Mucosa of rectum (tissue), 2 donors: Measurements from ENCODE around the gene RPRD1A.

Source experiments
- H3K27ac ChIP-seq, 2 donors: one replicate each; pipeline ENCODE4 v1.7.0; 2013; ENCODE audit warnings: inconsistent platforms in 2 of 2, low read depth in 2 of 2, low read length in 2 of 2
- H3K27me3 ChIP-seq, 2 donors: one replicate each; pipeline ENCODE4 v1.7.0; 2013; ENCODE audit warnings: low read length in 2 of 2; ENCODE audit not compliant: control insufficient read depth in 2 of 2, insufficient read depth in 2 of 2
- H3K36me3 ChIP-seq, 2 donors: one replicate each; pipeline ENCODE4 v1.7.0; 2013; ENCODE audit warnings: low read length in 2 of 2; ENCODE audit not compliant: control insufficient read depth in 2 of 2, insufficient read depth in 2 of 2
- H3K4me1 ChIP-seq, 2 donors: one replicate each; pipeline ENCODE4 v1.7.0; 2013; ENCODE audit warnings: low read length in 2 of 2, mild to moderate bottlenecking in 1 of 2; ENCODE audit not compliant: control insufficient read depth in 2 of 2, insufficient read depth in 2 of 2
- H3K4me3 ChIP-seq, 2 donors: one replicate each; pipeline ENCODE4 v1.7.0; 2013; ENCODE audit warnings: low read length in 2 of 2
- H3K9ac ChIP-seq, 2 donors: one replicate each; pipeline ENCODE4 v1.7.0; 2013; ENCODE audit warnings: low read length in 2 of 2, low read depth in 1 of 2, mild to moderate bottlenecking in 1 of 2
- H3K9me3 ChIP-seq, 2 donors: one replicate each; pipeline ENCODE4 v1.7.0; 2013; ENCODE audit warnings: low read length in 2 of 2; ENCODE audit not compliant: control insufficient read depth in 2 of 2
- donor health status: healthy.
- donor health status: Normal muscosa, but diverticular disease.

Gene RPRD1A

DNA sequence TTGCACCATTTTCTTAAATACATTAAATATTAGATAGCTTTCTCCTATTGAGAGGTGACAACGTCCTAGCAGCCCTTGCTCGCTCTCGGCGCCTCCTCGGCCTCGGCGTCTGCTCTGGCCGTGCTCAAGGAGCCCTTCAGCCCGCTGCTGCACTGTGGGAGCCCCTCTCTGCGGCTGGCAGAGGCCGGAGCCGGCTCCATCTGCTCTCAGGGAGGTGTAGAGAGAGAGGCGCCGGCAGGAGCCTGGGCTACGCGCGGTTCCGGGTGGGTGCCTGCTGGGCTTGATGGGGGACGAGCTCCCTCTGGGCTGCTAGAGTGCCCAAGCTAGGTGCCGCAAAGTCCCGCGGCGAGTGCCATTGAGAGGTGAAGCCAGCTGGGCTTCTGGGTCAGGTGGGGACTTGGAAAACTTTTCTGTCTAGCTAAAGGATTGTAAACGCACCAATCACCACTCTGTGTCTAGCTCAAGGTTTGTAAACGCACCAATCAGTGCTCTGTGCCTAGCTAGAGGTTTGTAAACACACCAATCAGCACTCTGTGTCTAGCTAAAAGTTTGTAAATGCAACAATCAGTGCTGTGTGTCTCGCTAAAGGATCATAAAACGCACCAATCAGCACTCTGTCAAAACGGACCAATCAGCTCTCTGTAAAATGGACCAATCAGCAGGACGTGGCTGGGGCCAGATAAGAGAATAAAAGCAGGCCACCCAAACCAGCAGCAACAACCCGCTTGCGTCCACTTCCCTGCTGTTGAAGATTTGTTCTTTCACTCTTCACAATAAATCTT, 3.1 kb downstream of the RPRD1A start:
- H3K4me1 ChIP-seq: peaks cover 4 to 8% of the 10 kb centered on the region in 2 donors
- H3K9me3 ChIP-seq: no peaks in the 10 kb centered on the region
- no peak overlapping the region for H3K27ac ChIP-seq
- H3K4me3 ChIP-seq: no peak overlapping the region
- no peaks in the 10 kb centered on the region for H3K27me3 ChIP-seq
- H3K36me3 ChIP-seq: no peaks in the 10 kb centered on the region
- no peak overlapping the region for H3K9ac ChIP-seq

DNA sequence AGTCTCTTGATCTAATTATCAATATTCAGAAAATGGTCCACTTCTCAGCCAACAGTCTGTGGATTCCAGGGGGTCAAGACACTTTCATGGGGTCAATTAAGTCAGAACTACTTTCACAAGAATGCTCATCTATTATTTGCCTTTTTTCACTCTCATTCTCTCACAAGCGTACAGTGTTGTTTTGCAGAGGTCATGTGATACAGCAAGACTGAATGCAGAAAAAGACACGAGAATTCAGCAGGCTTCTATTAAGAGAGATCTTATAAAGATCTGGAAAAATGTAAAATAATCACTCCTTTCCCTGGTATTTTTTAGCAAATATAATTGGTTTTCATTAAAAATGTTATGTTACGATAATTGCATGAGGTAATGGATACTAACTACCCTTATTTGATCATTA, 8.7 kb downstream of the RPRD1A start:
- Histone ChIP-seq H3K36me3 (no peaks in the 10 kb centered on the region), H3K27ac (no peak overlapping the region), H3K4me3 (no peak overlapping the region), H3K9me3 (no peaks in the 10 kb centered on the region), H3K27me3 (no peaks in the 10 kb centered on the region), H3K9ac (no peak overlapping the region), H3K4me1 (no peaks in the 10 kb centered on the region)

DNA sequence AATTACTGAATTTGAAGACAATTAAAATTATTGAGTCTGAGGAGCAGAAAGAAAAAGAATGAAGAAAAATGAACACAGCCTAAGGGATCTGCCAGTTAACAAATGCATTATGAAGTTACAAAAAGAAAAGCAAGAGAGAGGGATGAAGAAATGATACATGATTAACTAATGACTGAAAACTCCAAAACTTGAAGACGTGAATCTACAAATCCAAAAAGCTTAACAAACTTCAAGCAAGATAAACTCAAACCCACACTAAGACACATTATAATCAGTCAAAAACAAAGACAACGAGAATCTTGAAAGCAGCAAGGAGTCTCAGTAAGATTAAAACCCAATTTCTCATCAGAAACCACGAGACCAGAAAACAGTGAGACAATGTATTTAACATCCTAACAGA, 15.6 kb downstream of the RPRD1A start:
- no peak overlapping the region for H3K4me3 ChIP-seq
- no peak overlapping the region for H3K9ac ChIP-seq
- no peak overlapping the region for H3K27ac ChIP-seq
- H3K36me3 ChIP-seq: no peaks in the 10 kb centered on the region
- no peaks in the 10 kb centered on the region for H3K9me3 ChIP-seq
- H3K27me3 ChIP-seq: no peaks in the 10 kb centered on the region
- no peaks in the 10 kb centered on the region for H3K4me1 ChIP-seq

DNA sequence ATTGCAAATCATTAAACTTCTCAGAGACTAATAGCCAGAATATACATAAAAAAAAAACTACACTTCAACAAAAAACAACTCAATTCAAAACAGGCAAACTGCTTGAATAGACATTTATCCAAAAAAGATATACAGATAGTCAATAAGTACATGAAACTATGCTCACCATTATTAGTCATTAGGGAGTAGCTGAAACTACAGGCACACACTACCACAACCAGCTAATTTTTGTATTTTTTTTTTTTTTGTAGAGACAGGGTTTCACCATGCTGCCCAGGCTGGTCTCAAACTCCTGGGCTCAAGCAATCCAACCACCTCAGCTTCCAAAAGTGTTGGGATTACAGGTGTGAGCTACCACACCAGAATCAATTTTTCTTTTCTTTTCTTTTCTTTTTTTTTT, 16.9 kb downstream of the RPRD1A start:
- Histone ChIP-seq H3K9me3 (no peaks in the 10 kb centered on the region), H3K27ac (no peak overlapping the region), H3K36me3 (no peaks in the 10 kb centered on the region), H3K4me3 (no peak overlapping the region), H3K9ac (no peak overlapping the region), H3K27me3 (no peaks in the 10 kb centered on the region), H3K4me1 (no peaks in the 10 kb centered on the region)

DNA sequence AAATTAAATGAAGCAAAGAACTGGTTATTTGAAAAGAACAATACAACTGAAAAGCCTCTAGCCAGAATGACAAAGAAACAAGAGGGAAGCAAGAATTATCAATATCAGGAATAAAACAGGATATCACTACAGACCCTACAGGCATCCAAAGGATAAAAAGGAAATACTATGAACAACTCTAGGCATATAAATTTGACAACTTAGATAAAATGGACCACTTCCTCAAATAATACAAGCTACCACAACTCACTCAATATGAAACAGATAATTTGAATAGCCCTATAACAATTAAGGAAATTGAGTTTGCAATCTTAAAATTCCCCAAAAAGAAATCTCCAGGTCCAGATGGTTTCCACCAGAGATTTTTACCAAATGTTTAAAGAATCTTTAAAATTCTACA, 19.8 kb downstream of the RPRD1A start:
- Histone ChIP-seq H3K4me3 (no peak overlapping the region), H3K27ac (no peak overlapping the region), H3K36me3 (no peaks in the 10 kb centered on the region), H3K9ac (no peak overlapping the region), H3K9me3 (no peaks in the 10 kb centered on the region), H3K4me1 (no peaks in the 10 kb centered on the region), H3K27me3 (no peaks in the 10 kb centered on the region)

DNA sequence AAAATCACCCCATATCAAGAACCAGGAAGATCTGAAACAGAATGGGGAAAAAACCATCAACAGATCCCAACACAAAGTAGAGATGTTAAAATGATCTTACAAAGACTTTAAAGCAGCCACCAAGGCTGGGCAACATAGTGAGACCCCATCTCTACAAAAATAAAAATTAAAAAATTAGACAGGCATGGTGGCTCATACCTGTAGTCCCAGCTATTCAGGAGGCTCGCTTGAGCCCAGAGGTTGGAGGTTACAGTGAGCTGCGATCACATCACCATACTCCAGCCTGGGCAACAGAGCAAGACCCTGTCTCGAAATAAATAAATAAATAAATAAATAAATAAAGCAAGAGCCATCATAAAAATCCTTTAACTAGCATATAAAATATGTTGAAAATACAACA, 20.5 kb downstream of the RPRD1A start:
- H3K9ac ChIP-seq: no peak overlapping the region
- no peak overlapping the region for H3K4me3 ChIP-seq
- H3K4me1 ChIP-seq: no peaks in the 10 kb centered on the region
- H3K27ac ChIP-seq: no peak overlapping the region
- no peaks in the 10 kb centered on the region for H3K9me3 ChIP-seq
- no peaks in the 10 kb centered on the region for H3K27me3 ChIP-seq
- H3K36me3 ChIP-seq: no peaks in the 10 kb centered on the region

DNA sequence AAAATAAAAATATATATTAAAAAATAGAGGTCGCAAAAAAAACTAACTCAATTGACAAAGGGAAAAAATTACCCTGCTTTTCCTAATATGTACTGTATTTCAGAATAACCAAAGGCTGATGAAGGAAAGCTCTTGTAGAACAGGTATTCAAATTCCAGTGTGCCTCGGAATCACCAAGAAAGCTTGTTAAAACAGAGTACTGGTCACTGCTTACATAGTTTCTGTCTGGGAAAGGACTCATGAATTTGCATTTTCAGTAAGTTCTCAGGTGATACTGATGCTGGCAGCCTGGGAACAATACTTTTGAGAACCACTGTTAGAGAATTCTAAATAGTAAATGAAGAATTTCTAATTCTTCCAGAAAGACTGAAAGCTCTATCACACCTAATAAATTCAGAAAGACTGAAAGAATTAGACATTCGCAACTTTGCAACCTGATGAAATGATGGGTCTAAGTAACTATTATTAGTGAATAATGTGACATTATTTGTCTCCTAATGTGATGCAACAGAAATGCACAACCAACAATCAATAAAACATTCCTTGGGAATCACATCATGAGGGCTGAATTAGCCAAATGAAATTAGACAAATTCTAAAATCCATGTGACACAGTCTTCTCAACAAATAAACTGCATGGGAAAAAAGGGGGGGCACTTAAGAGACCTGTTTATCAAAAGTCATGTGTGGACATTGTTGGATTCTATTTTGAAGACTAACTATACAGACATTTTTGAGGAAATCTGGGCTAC, 21.9 kb downstream of the RPRD1A start:
- H3K4me3 ChIP-seq: no peak overlapping the region
- no peak overlapping the region for H3K27ac ChIP-seq
- no peak overlapping the region for H3K9ac ChIP-seq
- no peaks in the 10 kb centered on the region for H3K27me3 ChIP-seq
- H3K9me3 ChIP-seq: no peaks in the 10 kb centered on the region
- H3K36me3 ChIP-seq: no peaks in the 10 kb centered on the region
- no peaks in the 10 kb centered on the region for H3K4me1 ChIP-seq

DNA sequence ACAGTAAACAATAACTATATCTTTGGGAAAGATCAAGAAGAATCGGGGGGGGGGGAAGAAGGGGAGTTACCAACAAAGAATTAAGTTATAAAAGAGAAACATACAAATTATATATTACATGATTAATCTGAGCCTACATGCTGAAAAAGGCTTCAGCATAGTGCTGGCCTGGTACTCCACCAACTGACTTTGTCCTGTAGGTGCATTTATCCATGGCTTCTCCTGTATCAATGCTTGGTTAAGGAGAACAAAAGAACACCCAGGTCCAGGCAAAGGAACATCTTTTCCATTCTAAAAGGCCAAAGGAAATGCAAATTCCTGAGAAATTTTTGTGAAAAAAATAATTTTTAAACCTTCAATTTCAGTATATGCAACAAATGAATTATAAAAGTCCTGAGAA, 24.2 kb downstream of the RPRD1A start:
- H3K27ac ChIP-seq: no peak overlapping the region
- no peak overlapping the region for H3K4me3 ChIP-seq
- H3K9ac ChIP-seq: no peak overlapping the region
- no peaks in the 10 kb centered on the region for H3K27me3 ChIP-seq
- H3K36me3 ChIP-seq: peaks cover 0 to 4% of the 10 kb centered on the region in 2 donors
- no peaks in the 10 kb centered on the region for H3K4me1 ChIP-seq
- peaks cover 4 to 5% of the 10 kb centered on the region in 2 donors for H3K9me3 ChIP-seq

DNA sequence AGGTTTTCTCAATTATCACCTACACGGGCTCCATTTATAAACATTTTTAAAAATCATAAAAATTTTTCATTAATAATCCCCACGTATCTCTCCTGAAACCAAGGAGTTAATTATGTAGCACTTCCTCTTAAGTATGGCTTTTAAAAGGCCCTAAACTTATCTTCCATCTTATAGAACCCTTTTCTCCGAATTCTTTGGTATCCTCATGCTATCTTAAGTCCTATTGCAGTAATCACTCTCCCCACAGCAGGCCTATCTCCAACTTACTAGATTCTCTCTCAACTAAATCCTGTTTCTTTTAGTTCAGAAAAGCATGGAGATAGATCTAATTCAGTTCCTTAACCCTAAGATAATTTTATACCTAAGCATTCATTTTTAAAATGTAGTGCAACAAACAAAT, 26.2 kb downstream of the RPRD1A start:
- H3K9ac ChIP-seq: no peak overlapping the region
- no peak overlapping the region for H3K4me3 ChIP-seq
- no peaks in the 10 kb centered on the region for H3K27me3 ChIP-seq
- H3K27ac ChIP-seq: no peak overlapping the region
- no peaks in the 10 kb centered on the region for H3K4me1 ChIP-seq
- peaks cover 2 to 6% of the 10 kb centered on the region in 2 donors for H3K36me3 ChIP-seq
- H3K9me3 ChIP-seq: peaks cover 4 to 7% of the 10 kb centered on the region in 2 donors

DNA sequence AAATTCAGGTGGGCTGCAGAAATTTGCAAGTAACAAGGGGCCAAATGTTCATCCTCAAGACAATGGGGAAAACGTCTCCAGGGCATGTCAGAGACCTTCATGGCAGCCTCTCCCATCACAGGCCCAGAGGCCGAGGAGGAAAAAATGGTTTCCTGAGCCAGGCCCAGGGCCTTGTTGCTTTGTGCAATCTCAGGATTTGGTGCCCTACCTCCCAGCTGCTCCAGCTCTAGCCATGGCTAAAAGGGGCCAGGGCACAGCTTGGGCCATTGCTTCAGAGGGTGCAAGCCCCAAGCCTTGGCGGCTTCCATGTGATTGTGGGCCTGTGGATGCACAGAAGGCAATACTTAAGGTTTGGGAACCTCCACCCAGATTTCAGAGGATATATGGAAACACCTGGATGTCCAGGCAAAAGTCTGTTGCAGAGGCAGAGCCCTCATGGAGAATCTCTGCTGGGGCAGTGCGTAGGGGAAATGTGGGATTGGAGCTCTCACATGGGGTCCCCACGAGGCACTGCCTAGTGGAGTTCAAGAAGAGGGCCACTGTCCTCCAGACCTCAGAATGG, 29.2 kb downstream of the RPRD1A start:
- H3K4me3 ChIP-seq: no peak overlapping the region
- no peak overlapping the region for H3K9ac ChIP-seq
- H3K27ac ChIP-seq: no peak overlapping the region
- peaks cover 4 to 7% of the 10 kb centered on the region in 2 donors for H3K9me3 ChIP-seq
- H3K36me3 ChIP-seq: peaks cover 2 to 6% of the 10 kb centered on the region in 2 donors
- H3K27me3 ChIP-seq: no peaks in the 10 kb centered on the region
- no peaks in the 10 kb centered on the region for H3K4me1 ChIP-seq
